Liver (tissue), 9 donors: ENCODE data around the gene PPP3CB. TPM values are rescaled to one million over a fixed set of nuclear protein-coding genes. Genes with fewer than 3 reads are reported as not detected.

Source experiments
- DNase-seq: peaks from one replicate; pipeline ENCODE4 v3.0.0-alpha.2; 2017; ENCODE audit warnings: low spot score
- H3K27ac ChIP-seq, 2 donors: one replicate each; pipeline ENCODE4 v1.7.0; 2013; ENCODE audit warnings: inconsistent platforms in 2 of 2, low read length in 2 of 2, control low read depth in 1 of 2, low read depth in 1 of 2, mild to moderate bottlenecking in 1 of 2
- H3K27me3 ChIP-seq, 4 donors: one replicate each; pipeline versions ENCODE4 v1.6.1 to v1.7.0; 2013; ENCODE audit warnings: low read length in 3 of 4, inconsistent platforms in 1 of 4, mild to moderate bottlenecking in 1 of 4, moderate library complexity in 1 of 4; ENCODE audit not compliant: control insufficient read depth in 4 of 4, insufficient read depth in 4 of 4
- H3K36me3 ChIP-seq, 4 donors: one replicate each; pipeline versions ENCODE4 v1.6.1 to v1.7.0; 2013; ENCODE audit warnings: low read length in 3 of 4, mild to moderate bottlenecking in 3 of 4, low read depth in 1 of 4, moderate library complexity in 1 of 4; ENCODE audit not compliant: control insufficient read depth in 4 of 4, insufficient read depth in 3 of 4
- H3K4me1 ChIP-seq, 4 donors: one replicate each; pipeline versions ENCODE4 v1.6.1 to v1.7.0; 2013; ENCODE audit warnings: low read length in 3 of 4, mild to moderate bottlenecking in 3 of 4, moderate library complexity in 1 of 4; ENCODE audit not compliant: control insufficient read depth in 4 of 4, insufficient read depth in 4 of 4
- H3K4me3 ChIP-seq, 3 donors: one replicate each; pipeline versions ENCODE4 v1.6.1 to v1.7.0; 2013; ENCODE audit warnings: low read length in 3 of 3, control low read depth in 1 of 3, low read depth in 1 of 3, mild to moderate bottlenecking in 1 of 3
- H3K9ac ChIP-seq, 2 donors: one replicate each; pipeline ENCODE4 v1.7.0; 2013; ENCODE audit warnings: low read length in 2 of 2, mild to moderate bottlenecking in 2 of 2, moderate library complexity in 2 of 2, control low read depth in 1 of 2, low read depth in 1 of 2
- H3K9me3 ChIP-seq, 4 donors: one replicate each; pipeline versions ENCODE4 v1.6.1 to v1.7.0; 2013; ENCODE audit warnings: low read length in 3 of 4; ENCODE audit not compliant: control insufficient read depth in 4 of 4
- CTCF ChIP-seq: fragments of 150-350 bp; IDR thresholded peaks from 2 replicates; pipeline ENCODE4 v1.5.1; 2017; ENCODE audit warnings: improper control_type of control experiment, low read depth, low read length; ENCODE audit not compliant: missing input control
- EGR1 ChIP-seq, 2 donors: IDR thresholded peaks; 2 replicates each; pipeline ENCODE4 v1.6.1; 2016 to 2018; ENCODE audit warnings: antibody characterized with exemption in 2 of 2, low read depth in 2 of 2
- GABPA ChIP-seq, 2 donors: IDR thresholded peaks in 1 of 2; conservative IDR thresholded peaks in 1 of 2; 2 replicates each; pipeline ENCODE4 v1.6.1; 2016; ENCODE audit warnings: antibody characterized with exemption in 2 of 2, mild to moderate bottlenecking in 1 of 2, moderate library complexity in 1 of 2
- HNF4A ChIP-seq, 2 donors: conservative IDR thresholded peaks; 2 replicates each; pipeline ENCODE4 v1.6.1; 2016; ENCODE audit warnings: antibody characterized with exemption in 2 of 2, mild to moderate bottlenecking in 2 of 2
- HNF4G ChIP-seq: IDR thresholded peaks from 2 replicates; pipeline ENCODE4 v1.6.1; 2016; ENCODE audit warnings: antibody characterized with exemption
- JUND ChIP-seq, 2 donors: IDR thresholded peaks; 2 replicates each; pipeline ENCODE4 v1.6.1; 2016; ENCODE audit warnings: antibody characterized with exemption in 2 of 2
- MAX ChIP-seq: IDR thresholded peaks from 2 replicates; pipeline ENCODE4 v1.6.1; 2016; ENCODE audit warnings: antibody characterized with exemption
- NR2F2 ChIP-seq: IDR thresholded peaks from 2 replicates; pipeline ENCODE4 v1.6.1; 2016; ENCODE audit warnings: antibody characterized with exemption
- RAD21 ChIP-seq, 2 donors: IDR thresholded peaks; 2 replicates each; pipeline ENCODE4 v1.6.1; 2016; ENCODE audit warnings: antibody characterized with exemption in 2 of 2, mild to moderate bottlenecking in 2 of 2
- REST ChIP-seq: IDR thresholded peaks from 2 replicates; pipeline ENCODE4 v1.6.1; 2016; ENCODE audit warnings: antibody characterized with exemption, mild to moderate bottlenecking
- RXRA ChIP-seq, 2 donors: IDR thresholded peaks; 2 replicates each; pipeline ENCODE4 v1.6.1; 2017 to 2018; ENCODE audit warnings: antibody characterized with exemption in 2 of 2, mild to moderate bottlenecking in 1 of 2
- SP1 ChIP-seq: IDR thresholded peaks from 2 replicates; pipeline ENCODE4 v1.6.1; 2018; ENCODE audit warnings: antibody characterized with exemption, mild to moderate bottlenecking
- TAF1 ChIP-seq: conservative IDR thresholded peaks from 2 replicates; pipeline ENCODE4 v1.6.1; 2016; ENCODE audit warnings: antibody characterized with exemption, mild to moderate bottlenecking
- WGBS: extraction: QIAGEN DNeasy Blood & Tissue Kit; methylation state at CpG from one replicate; pipeline ENCODE4 v1.1.7; 2013; 5-methylcytosine and 5-hydroxymethylcytosine counted together
- polyA plus RNA-seq, 2 donors: library from polyadenylated mRNA; stranded (reverse) in 1 of 2; unstranded in 1 of 2; fragments of 200-250 nt in 1 of 2; fragments of >200 nt in 1 of 2; fragmentation: Nextera tagmentation in 1 of 2; extraction: Ambion mirVana in 1 of 2; gene quantifications; one replicate each; pipeline versions ENCODE4 v1.2.1 to v1.2.3, GENCODE V29; 2013 to 2015
- total RNA-seq, 2 donors: library from RNA; depleted of rRNA; stranded (reverse); fragments of >200 nt; gene quantifications; one replicate each; pipeline ENCODE4 v1.2.3, GENCODE V29; 2014
- donor health status: healthy.
- donor health status: healthy.
- donor health status: healthy.
- donor health status: healthy.
- donor health status: healthy.

PPP3CB gene
- total and polyA plus RNA-seq, 4 donors, result 5.7 to 22.4 (median 11.4) TPM

GRCh38 chr10:73545357-73545756, 49.5 kb upstream of the PPP3CB start:
- Histone ChIP-seq H3K27ac (no peak overlapping the region), H3K4me3 (no peak overlapping the region), H3K27me3 (no peaks in the 10 kb centered on the region), H3K36me3 (no peaks in the 10 kb centered on the region), H3K4me1 (no peaks in the 10 kb centered on the region), H3K9me3 (no peaks in the 10 kb centered on the region), H3K9ac (no peak overlapping the region)
- DNase-seq, result no peak
- WGBS, result 96% methylated on average over 2 of the region's 2 CpGs
- no peak for TF ChIP-seq RAD21 (IDR thresholded peaks at IDR 0.05)
- TF ChIP-seq TAF1, result no peak
- no peak for TF ChIP-seq REST

- Histone ChIP-seq H3K27me3 (no peaks in the 10 kb centered on the region), H3K9me3 (no peaks in the 10 kb centered on the region), H3K27ac (no peak overlapping the region), H3K9ac (no peak overlapping the region), H3K4me3 (no peak overlapping the region), H3K36me3 (peaks cover 0 to 2% (median 0%) of the 10 kb centered on the region in 4 donors), H3K4me1 (no peaks in the 10 kb centered on the region)
- DNase-seq, result no peak
- TF ChIP-seq GABPA (IDR thresholded peaks at IDR 0.05 in 1 of 2, conservative IDR thresholded peaks at IDR 0.05 in 1 of 2), result no peak
- TF ChIP-seq RXRA (IDR thresholded peaks at IDR 0.05), result no peak
- TF ChIP-seq HNF4G, result no peak
- no peak for TF ChIP-seq EGR1 (IDR thresholded peaks at IDR 0.05; ENCODE audit: low read depth in 2 of 2)
- no peak for TF ChIP-seq TAF1
- 96% methylated on average over 7 of the region's 7 CpGs for WGBS
Observed at GRCh38 chr10:73537709-73538108, 41.9 kb upstream of the PPP3CB start.

- Histone ChIP-seq H3K4me3 (no peak overlapping the region), H3K36me3 (peaks cover 0 to 2% (median 0%) of the 10 kb centered on the region in 4 donors), H3K9ac (no peak overlapping the region), H3K4me1 (no peaks in the 10 kb centered on the region), H3K9me3 (no peaks in the 10 kb centered on the region), H3K27me3 (no peaks in the 10 kb centered on the region), H3K27ac (no peak overlapping the region)
- 89% methylated on average over 2 of the region's 2 CpGs for WGBS
- no peak for TF ChIP-seq MAX
- TF ChIP-seq RAD21 (IDR thresholded peaks at IDR 0.05), result no peak
- TF ChIP-seq CTCF, result no peak
- TF ChIP-seq HNF4A (conservative IDR thresholded peaks at IDR 0.05), result no peak
- TF ChIP-seq TAF1, result no peak
- no peak for TF ChIP-seq SP1
- TF ChIP-seq RXRA (IDR thresholded peaks at IDR 0.05), result no peak
- no peak for TF ChIP-seq NR2F2
- TF ChIP-seq HNF4G, result no peak
- TF ChIP-seq EGR1 (IDR thresholded peaks at IDR 0.05; ENCODE audit: low read depth in 2 of 2), result no peak
- no peak for TF ChIP-seq JUND (IDR thresholded peaks at IDR 0.05)
- no peak for DNase-seq
Observed at GRCh38 chr10:73537288-73537687, 41.5 kb upstream of the PPP3CB start.
